Colonic mucosa (tissue), 4 donors: ENCODE measurements around the gene ZMYND8. TPM values are rescaled to one million over a fixed set of nuclear protein-coding genes. Genes with fewer than 3 reads are reported as not detected.

Experiments
- DNase-seq: peaks from one replicate; pipeline ENCODE4 v3.0.0-alpha.2; 2020
- H3K27ac ChIP-seq: fragments of 200-600 bp; one replicate; pipeline ENCODE4 v1.8.0; 2021
- H3K27me3 ChIP-seq: fragments of 200-600 bp; one replicate; pipeline ENCODE4 v1.8.0; 2021
- H3K36me3 ChIP-seq: fragments of 200-600 bp; one replicate; pipeline ENCODE4 v1.8.0; 2021
- H3K4me1 ChIP-seq: fragments of 200-600 bp; one replicate; pipeline ENCODE4 v1.8.0; 2021; ENCODE audit warnings: mild to moderate bottlenecking
- H3K4me3 ChIP-seq: fragments of 200-600 bp; one replicate; pipeline ENCODE4 v1.8.0; 2021
- H3K9ac ChIP-seq, 2 donors: one replicate each; pipeline ENCODE4 v1.7.0; 2013; ENCODE audit warnings: control low read depth in 2 of 2, low read depth in 2 of 2, low read length in 2 of 2
- H3K9me3 ChIP-seq: fragments of 200-600 bp; one replicate; pipeline ENCODE4 v1.8.0; 2021
- intact Hi-C: fragments of 100-400 bp; cut with DNase I; formaldehyde crosslinking; loops from one replicate; pipeline ENCODE4 v1.14.1; 2022
- total RNA-seq, 2 donors: library from RNA; stranded (reverse); fragmentation: NEBNext Ultra II Directional in 1 of 2; extraction: Animal tissue kit (Norgen Biotek cat#: 25700) in 1 of 2; gene quantifications; one replicate each; pipeline ENCODE4 v1.2.1, GENCODE V29; 2021
- TF ChIP-seq, protein P1 (sequence below): fragments of 200-600 bp; IDR thresholded peaks from one replicate; pipeline ENCODE4 v1.8.0; 2022; ENCODE audit warnings: antibody characterized with exemption, mild to moderate bottlenecking
- donor health status: healthy.
- donor health status: DM: no; HTN: no; CAD: no.
- donor health status: DM: no; HTN: no; CAD: no.

Gene ZMYND8
- total RNA-seq, 2 donors from 2014 or later: 45.4 to 53.1 TPM

DNA sequence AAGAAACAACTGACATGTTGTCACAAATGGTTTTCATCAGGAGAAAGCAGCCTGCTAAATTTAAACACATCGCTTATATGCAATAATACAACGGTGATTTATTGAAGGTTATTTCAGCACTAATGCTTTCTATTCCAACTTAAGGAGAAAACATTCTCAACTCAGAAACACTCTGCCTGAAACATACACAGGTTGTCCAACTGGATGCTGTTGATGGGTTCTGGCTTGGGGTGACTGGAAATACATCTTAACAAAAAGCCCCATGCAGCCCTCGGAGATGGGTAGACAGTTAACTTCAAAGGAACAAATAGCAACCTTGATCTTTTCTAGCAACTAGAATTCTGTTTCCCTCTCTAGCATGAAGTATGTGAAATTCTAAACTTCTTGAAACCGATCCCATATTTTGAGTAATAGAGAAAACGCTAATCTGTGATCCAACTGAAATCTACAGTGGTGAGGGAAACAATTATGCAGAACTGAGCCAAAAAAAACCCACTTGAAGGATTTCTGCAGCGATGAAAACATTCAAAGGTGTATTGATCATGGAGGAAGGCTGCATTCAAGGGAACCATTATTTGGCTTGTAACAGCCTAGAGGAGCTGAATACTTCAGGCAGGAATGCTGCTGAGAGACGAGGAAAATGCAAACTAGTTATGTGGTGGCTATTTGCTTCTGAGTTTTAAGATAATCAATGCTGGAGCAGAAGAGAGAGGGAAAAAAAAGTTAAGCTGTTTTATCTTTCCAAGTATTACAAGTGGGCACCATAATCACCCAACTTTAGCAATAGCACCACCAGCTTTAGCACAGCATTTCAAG lies 6.9 kb downstream of the ZMYND8 start:
- peak overlapping the region in 1 of 2 donors; percentile 30 for H3K9ac ChIP-seq
- H3K4me1 ChIP-seq: peaks cover 10% of the 10 kb centered on the region
- H3K4me3 ChIP-seq: no peak overlapping the region
- H3K27ac ChIP-seq: peak overlapping the region; percentile 1
- no peaks in the 10 kb centered on the region for H3K36me3 ChIP-seq
- no peaks in the 10 kb centered on the region for H3K9me3 ChIP-seq
- no peaks in the 10 kb centered on the region for H3K27me3 ChIP-seq
- intact Hi-C loops: no loop called here
- no peak for DNase-seq
- TF ChIP-seq, protein P1, sequence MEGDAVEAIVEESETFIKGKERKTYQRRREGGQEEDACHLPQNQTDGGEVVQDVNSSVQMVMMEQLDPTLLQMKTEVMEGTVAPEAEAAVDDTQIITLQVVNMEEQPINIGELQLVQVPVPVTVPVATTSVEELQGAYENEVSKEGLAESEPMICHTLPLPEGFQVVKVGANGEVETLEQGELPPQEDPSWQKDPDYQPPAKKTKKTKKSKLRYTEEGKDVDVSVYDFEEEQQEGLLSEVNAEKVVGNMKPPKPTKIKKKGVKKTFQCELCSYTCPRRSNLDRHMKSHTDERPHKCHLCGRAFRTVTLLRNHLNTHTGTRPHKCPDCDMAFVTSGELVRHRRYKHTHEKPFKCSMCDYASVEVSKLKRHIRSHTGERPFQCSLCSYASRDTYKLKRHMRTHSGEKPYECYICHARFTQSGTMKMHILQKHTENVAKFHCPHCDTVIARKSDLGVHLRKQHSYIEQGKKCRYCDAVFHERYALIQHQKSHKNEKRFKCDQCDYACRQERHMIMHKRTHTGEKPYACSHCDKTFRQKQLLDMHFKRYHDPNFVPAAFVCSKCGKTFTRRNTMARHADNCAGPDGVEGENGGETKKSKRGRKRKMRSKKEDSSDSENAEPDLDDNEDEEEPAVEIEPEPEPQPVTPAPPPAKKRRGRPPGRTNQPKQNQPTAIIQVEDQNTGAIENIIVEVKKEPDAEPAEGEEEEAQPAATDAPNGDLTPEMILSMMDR: no peak

- Histone ChIP-seq H3K9ac (no peak overlapping the region), H3K4me1 (peaks cover 5% of the 10 kb centered on the region), H3K36me3 (no peaks in the 10 kb centered on the region), H3K9me3 (no peaks in the 10 kb centered on the region), H3K27ac (peak overlapping the region; percentile 7), H3K4me3 (no peak overlapping the region), H3K27me3 (no peaks in the 10 kb centered on the region)
- TF ChIP-seq, protein P1: no peak
- intact Hi-C loops: no loop called here
- no peak for DNase-seq
Observed at GRCh38 chr20:47348539-47349142, 7.9 kb downstream of the ZMYND8 start.

DNA sequence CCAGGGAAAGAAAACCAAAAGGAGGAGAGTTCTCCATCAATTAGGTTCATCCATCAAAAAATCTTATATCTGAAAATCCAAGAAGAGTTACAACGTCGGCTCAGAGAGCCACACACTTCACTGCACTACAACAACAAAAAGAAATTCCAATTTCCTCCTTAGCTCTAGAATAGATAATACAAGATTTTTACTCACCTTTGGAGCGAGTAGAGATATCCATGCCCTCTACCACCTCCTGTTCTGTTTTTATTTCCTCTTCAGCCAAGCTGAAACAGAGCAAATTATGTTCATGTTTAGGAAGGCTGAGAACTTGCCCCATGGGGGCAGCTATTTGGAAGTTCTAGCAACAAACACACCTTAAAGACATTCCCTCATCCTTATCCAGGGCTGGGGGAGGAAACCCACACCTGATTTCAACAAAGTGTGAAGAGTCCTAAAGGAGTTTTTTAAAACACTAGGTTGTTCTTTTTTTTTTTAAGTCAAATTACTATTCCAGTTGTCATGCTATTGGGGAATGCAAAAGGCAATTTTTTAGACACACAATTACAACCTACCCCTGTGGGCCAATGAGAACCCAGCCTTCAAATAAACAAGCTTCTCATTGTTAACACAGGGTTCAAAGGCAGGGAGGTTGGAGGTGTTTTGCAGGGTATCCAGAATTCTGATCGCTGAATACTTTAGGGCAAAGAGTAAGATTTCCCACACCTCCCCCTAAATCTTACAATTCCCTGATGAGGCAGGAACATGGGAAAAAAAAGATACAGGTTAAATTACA lies 8.7 kb downstream of the ZMYND8 start:
- H3K9me3 ChIP-seq: no peaks in the 10 kb centered on the region
- H3K36me3 ChIP-seq: no peaks in the 10 kb centered on the region
- H3K27me3 ChIP-seq: no peaks in the 10 kb centered on the region
- H3K4me1 ChIP-seq: peaks cover 9% of the 10 kb centered on the region
- intact Hi-C loops: no loop called here
- H3K9ac ChIP-seq: no peak overlapping the region
- H3K27ac ChIP-seq: peak overlapping the region; percentile 7
- H3K4me3 ChIP-seq: no peak overlapping the region
- DNase-seq: no peak
- TF ChIP-seq, protein P1: no peak

- intact Hi-C loops: no loop called here
- no peaks in the 10 kb centered on the region for H3K27me3 ChIP-seq
- peaks cover 4% of the 10 kb centered on the region for H3K4me1 ChIP-seq
- no peaks in the 10 kb centered on the region for H3K9me3 ChIP-seq
- no peak overlapping the region for H3K27ac ChIP-seq
- DNase-seq: no peak
- no peak overlapping the region for H3K4me3 ChIP-seq
- TF ChIP-seq, protein P1: no peak
- H3K9ac ChIP-seq: no peak overlapping the region
- no peaks in the 10 kb centered on the region for H3K36me3 ChIP-seq
Observed at GRCh38 chr20:47346172-47346571, 10.3 kb downstream of the ZMYND8 start.

DNA sequence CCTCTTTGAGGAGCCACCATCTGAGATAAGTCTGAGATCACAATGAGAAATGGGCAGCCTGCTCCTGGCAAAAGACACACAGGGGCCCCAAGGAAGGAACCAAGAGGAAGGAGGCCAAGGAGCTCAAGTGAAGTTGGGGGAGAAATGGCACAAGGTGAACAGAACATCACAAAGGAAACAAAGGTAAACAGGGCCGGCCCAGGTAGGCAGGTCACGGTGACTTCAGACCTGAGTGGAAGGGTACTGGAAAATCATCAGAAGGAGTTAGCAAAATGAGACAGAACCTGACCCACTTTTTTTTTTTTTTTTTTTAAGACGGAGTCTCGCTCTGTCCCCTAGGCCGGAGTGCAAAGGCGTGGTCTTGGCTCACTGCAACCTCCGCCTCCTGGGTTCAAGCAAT lies 11.3 kb downstream of the ZMYND8 start:
- TF ChIP-seq, protein P1: no peak
- Histone ChIP-seq H3K27me3 (no peaks in the 10 kb centered on the region), H3K9me3 (no peaks in the 10 kb centered on the region), H3K9ac (no peak overlapping the region), H3K4me1 (peaks cover 4% of the 10 kb centered on the region), H3K36me3 (no peaks in the 10 kb centered on the region), H3K4me3 (no peak overlapping the region), H3K27ac (no peak overlapping the region)
- no peak for DNase-seq
- intact Hi-C loops: no loop called here
